DOHH2 (cell line): ENCODE data around the gene DCLK2.

ENCODE experiments used
- CTCF ChIP-seq: fragments of 200-600 bp; sonication (generic); IDR thresholded peaks from one replicate; pipeline ENCODE4 v1.5.1; 2014; ENCODE audit warnings: antibody characterized with exemption, mild to moderate bottlenecking, low read depth, low read length; ENCODE audit not compliant: poor library complexity, severe bottlenecking
- EZH2phosphoT487 ChIP-seq: fragments of 200-600 bp; sonication (generic); IDR thresholded peaks from 2 replicates; pipeline ENCODE4 v1.6.1; 2017; ENCODE audit warnings: borderline replicate concordance, mild to moderate bottlenecking, antibody characterized with exemption, low read length, moderate library complexity, mixed read lengths

- no peak for TF ChIP-seq CTCF
- no peak for TF ChIP-seq EZH2phosphoT487
Measured at GRCh38 chr4:150305995-150306394, 227.8 kb downstream of the DCLK2 start.
